Glutamatergic neuron (in vitro differentiated cells): ENCODE data around the gene LRRC26. TPM values are rescaled to one million over a fixed set of nuclear protein-coding genes. Genes with fewer than 3 reads are reported as not detected.

Experiments
- DNase-seq: peaks from one replicate; pipeline ENCODE4 v3.0.0; 2022
- H3K27ac Mint-ChIP-seq: one replicate; pipeline ENCODE4 v1.8.0; 2020; ENCODE audit warnings: mild to moderate bottlenecking, mixed read lengths, inconsistent platforms; ENCODE audit not compliant: unreplicated experiment
- H3K27me3 Mint-ChIP-seq: one replicate; pipeline ENCODE4 v1.8.0; 2020; ENCODE audit warnings: mild to moderate bottlenecking, moderate library complexity, mixed read lengths, inconsistent platforms; ENCODE audit not compliant: unreplicated experiment
- H3K36me3 Mint-ChIP-seq: one replicate; pipeline ENCODE4 v1.8.0; 2020; ENCODE audit warnings: mild to moderate bottlenecking, mixed read lengths, inconsistent platforms; ENCODE audit not compliant: unreplicated experiment
- H3K4me1 Mint-ChIP-seq: one replicate; pipeline ENCODE4 v1.8.0; 2020; ENCODE audit warnings: mild to moderate bottlenecking, low read depth, mixed read lengths, inconsistent platforms; ENCODE audit not compliant: unreplicated experiment
- H3K4me3 Mint-ChIP-seq: one replicate; pipeline ENCODE4 v1.8.0; 2020; ENCODE audit warnings: mild to moderate bottlenecking, mixed read lengths, inconsistent platforms; ENCODE audit not compliant: unreplicated experiment
- H3K9me3 Mint-ChIP-seq: one replicate; pipeline ENCODE4 v1.8.0; 2020; ENCODE audit warnings: mild to moderate bottlenecking, moderate library complexity, mixed read lengths, inconsistent platforms; ENCODE audit not compliant: unreplicated experiment
- CTCF ChIP-seq: fragments of 200-600 bp; sonication (generic); IDR thresholded peaks from one replicate; pipeline ENCODE4 v1.5.0; 2021; ENCODE audit not compliant: partially characterized antibody, unreplicated experiment
- total RNA-seq: library from RNA; stranded (reverse); fragmentation: NEBNext Ultra II Directional; extraction: Animal tissue kit (Norgen Biotek cat#: 25700); gene quantifications from one replicate; pipeline ENCODE4 v1.2.1, GENCODE V29; 2021; ENCODE audit not compliant: unreplicated experiment

Gene LRRC26
- total RNA-seq, 1 donor from 2014 or later = 0.98 TPM

GRCh38 chr9:137166380-137167229 lies 3.2 kb downstream of the LRRC26 start:
- no peak for DNase-seq
- peaks cover 17% of the 10 kb centered on the region for H3K27me3 Mint-ChIP-seq
- H3K4me3 Mint-ChIP-seq = no peak overlapping the region
- H3K36me3 Mint-ChIP-seq = no peaks in the 10 kb centered on the region
- H3K27ac Mint-ChIP-seq = no peak overlapping the region
- no peak for TF ChIP-seq CTCF
- peaks cover 5% of the 10 kb centered on the region for H3K9me3 Mint-ChIP-seq
- no peaks in the 10 kb centered on the region for H3K4me1 Mint-ChIP-seq

GRCh38 chr9:137165250-137165836 lies 4.5 kb downstream of the LRRC26 start:
- no peak for TF ChIP-seq CTCF
- H3K4me1 Mint-ChIP-seq = no peaks in the 10 kb centered on the region
- no peak overlapping the region for H3K27ac Mint-ChIP-seq
- peaks cover 3% of the 10 kb centered on the region for H3K9me3 Mint-ChIP-seq
- no peaks in the 10 kb centered on the region for H3K36me3 Mint-ChIP-seq
- H3K4me3 Mint-ChIP-seq = no peak overlapping the region
- H3K27me3 Mint-ChIP-seq = peaks cover 16% of the 10 kb centered on the region
- DNase-seq = no peak

GRCh38 chr9:137164370-137165249 lies 5.2 kb downstream of the LRRC26 start:
- H3K4me1 Mint-ChIP-seq = no peaks in the 10 kb centered on the region
- H3K27me3 Mint-ChIP-seq = peaks cover 21% of the 10 kb centered on the region
- no peaks in the 10 kb centered on the region for H3K36me3 Mint-ChIP-seq
- no peak overlapping the region for H3K27ac Mint-ChIP-seq
- DNase-seq = no peak
- no peak for TF ChIP-seq CTCF
- H3K9me3 Mint-ChIP-seq = peaks cover 3% of the 10 kb centered on the region
- H3K4me3 Mint-ChIP-seq = no peak overlapping the region

GRCh38 chr9:137163805-137164204 lies 6.0 kb downstream of the LRRC26 start:
- H3K36me3 Mint-ChIP-seq = no peaks in the 10 kb centered on the region
- H3K9me3 Mint-ChIP-seq = peaks cover 5% of the 10 kb centered on the region
- H3K27ac Mint-ChIP-seq = no peak overlapping the region
- H3K4me1 Mint-ChIP-seq = peaks cover 5% of the 10 kb centered on the region
- TF ChIP-seq CTCF = no peak
- H3K4me3 Mint-ChIP-seq = no peak overlapping the region
- no peak for DNase-seq
- peaks cover 26% of the 10 kb centered on the region for H3K27me3 Mint-ChIP-seq
